ENCODE measurements around the gene GADD45A.

The GADD45A gene

GRCh38 chr1:67673468-67674201 lies 11.4 kb upstream of the GADD45A start:
- TF ChIP-seq REST (IDR thresholded peaks at IDR 0.05; ENCODE audit: insufficient read depth in 1 of 2, low read depth in 2 of 2, low read length in 2 of 2) (no peak), POLR2AphosphoS5 (IDR thresholded peaks at IDR 0.05; ENCODE audit: low read depth, low read length) (no peak), TAF1 (IDR thresholded peaks at IDR 0.05; ENCODE audit: borderline replicate concordance, insufficient read depth, low read length) (no peak), FOXP2 (optimal IDR thresholded peaks at IDR 0.05; ENCODE audit: borderline replicate concordance, extremely low read depth, extremely low read length, insufficient read depth) (no peak), SIN3A (IDR thresholded peaks at IDR 0.05; ENCODE audit: borderline replicate concordance, insufficient read depth, low read length) (no peak)

GRCh38 chr1:67674260-67675011 lies 10.6 kb upstream of the GADD45A start:
- no peak for TF ChIP-seq TAF1 (IDR thresholded peaks at IDR 0.05; ENCODE audit: borderline replicate concordance, insufficient read depth, low read length)
- no peak for TF ChIP-seq FOXP2 (optimal IDR thresholded peaks at IDR 0.05; ENCODE audit: borderline replicate concordance, extremely low read depth, extremely low read length, insufficient read depth)
- no peak for TF ChIP-seq REST (IDR thresholded peaks at IDR 0.05; ENCODE audit: insufficient read depth in 1 of 2, low read depth in 2 of 2, low read length in 2 of 2)
- TF ChIP-seq POLR2AphosphoS5 (IDR thresholded peaks at IDR 0.05; ENCODE audit: low read depth, low read length) = no peak
- TF ChIP-seq SIN3A (IDR thresholded peaks at IDR 0.05; ENCODE audit: borderline replicate concordance, insufficient read depth, low read length) = no peak

- TF ChIP-seq REST (IDR thresholded peaks at IDR 0.05; ENCODE audit: insufficient read depth in 1 of 2, low read depth in 2 of 2, low read length in 2 of 2) (no peak), FOXP2 (optimal IDR thresholded peaks at IDR 0.05; ENCODE audit: borderline replicate concordance, extremely low read depth, extremely low read length, insufficient read depth) (no peak), POLR2AphosphoS5 (IDR thresholded peaks at IDR 0.05; ENCODE audit: low read depth, low read length) (no peak), TAF1 (IDR thresholded peaks at IDR 0.05; ENCODE audit: borderline replicate concordance, insufficient read depth, low read length) (no peak), SIN3A (IDR thresholded peaks at IDR 0.05; ENCODE audit: borderline replicate concordance, insufficient read depth, low read length) (no peak)
Measured at GRCh38 chr1:67675800-67676199, 9.2 kb upstream of the GADD45A start.

- TF ChIP-seq POLR2AphosphoS5 (IDR thresholded peaks at IDR 0.05; ENCODE audit: low read depth, low read length) (no peak), TAF1 (IDR thresholded peaks at IDR 0.05; ENCODE audit: borderline replicate concordance, insufficient read depth, low read length) (no peak), SIN3A (IDR thresholded peaks at IDR 0.05; ENCODE audit: borderline replicate concordance, insufficient read depth, low read length) (no peak), REST (IDR thresholded peaks at IDR 0.05; ENCODE audit: insufficient read depth in 1 of 2, low read depth in 2 of 2, low read length in 2 of 2) (no peak), FOXP2 (optimal IDR thresholded peaks at IDR 0.05; ENCODE audit: borderline replicate concordance, extremely low read depth, extremely low read length, insufficient read depth) (no peak)
Measured at GRCh38 chr1:67676287-67676686, 8.7 kb upstream of the GADD45A start.

Data from PFSK-1 (cell line).